ENCODE results near the gene NEIL1.
"Not testable (repeated sequence)": the region's sequence is repeated elsewhere in the genome, so short reads cannot be mapped to it uniquely, and the experiment has no call there.

NEIL1 gene

GRCh38 chr15:75346796-75347221 lies at the start of gene NEIL1:
TSS of gene NEIL1 (plus strand) at chr15:75347039. CDS start at chr15:75348906, 1,867 bp downstream.
- peak within 1 kb of the TSS; percentile 73 for H3K4me3 ChIP-seq (ENCODE audit: low read length)
- TF ChIP-seq CTCF (conservative IDR thresholded peaks at IDR 0.05; ENCODE audit: low read length) = no peak
- DNase-seq (ENCODE audit: low read depth) = no peak

GRCh38 chr15:75298541-75299310 lies 48.1 kb upstream of the NEIL1 start:
- not testable (repeated sequence) for H3K4me3 ChIP-seq (ENCODE audit: low read length); DNase-seq (ENCODE audit: low read depth)

GRCh38 chr15:75299311-75299688 lies 47.5 kb upstream of the NEIL1 start:
- not testable (repeated sequence) for DNase-seq (ENCODE audit: low read depth); H3K4me3 ChIP-seq (ENCODE audit: low read length)
- peak; percentile 40 for TF ChIP-seq CTCF (conservative IDR thresholded peaks at IDR 0.05; ENCODE audit: low read length)

- not testable (repeated sequence) for H3K4me3 ChIP-seq (ENCODE audit: low read length); DNase-seq (ENCODE audit: low read depth)
These were observed 46.8 kb upstream of the NEIL1 start for GRCh38 chr15:75300026-75300425.

GRCh38 chr15:75302318-75302717 lies 44.5 kb upstream of the NEIL1 start:
- no peak for DNase-seq (ENCODE audit: low read depth)
- TF ChIP-seq CTCF (conservative IDR thresholded peaks at IDR 0.05; ENCODE audit: low read length) = no peak
- no peak overlapping the region for H3K4me3 ChIP-seq (ENCODE audit: low read length)

GRCh38 chr15:75302753-75303152 lies 44.1 kb upstream of the NEIL1 start:
- not testable (repeated sequence) for DNase-seq (ENCODE audit: low read depth); H3K4me3 ChIP-seq (ENCODE audit: low read length)

GRCh38 chr15:75306188-75306587 lies 40.7 kb upstream of the NEIL1 start:
- TF ChIP-seq CTCF (conservative IDR thresholded peaks at IDR 0.05; ENCODE audit: low read length) = no peak
- DNase-seq (ENCODE audit: low read depth) = no peak
- H3K4me3 ChIP-seq (ENCODE audit: low read length) = no peak overlapping the region

- peak; percentile 29 for TF ChIP-seq CTCF (conservative IDR thresholded peaks at IDR 0.05; ENCODE audit: low read length)
- no peak overlapping the region for H3K4me3 ChIP-seq (ENCODE audit: low read length)
- no peak for DNase-seq (ENCODE audit: low read depth)
These were observed 39.0 kb upstream of the NEIL1 start for GRCh38 chr15:75307778-75308390.

All from AG10803 (cell line).